K562 (cell line): ENCODE data around the gene CLDND1. TPM values are rescaled to one million over a fixed set of nuclear protein-coding genes. Genes with fewer than 3 reads are reported as not detected.
A peak's percentile ranks its signal among the peaks of the same experiment; 100 is the strongest.

Experiments used
- ETV6 ChIP-seq, 3 experiments: fragments of 150-350 bp in 1 of 3; sonication (generic) in 1 of 3; formaldehyde crosslinking in 1 of 3; IDR thresholded peaks; 2 replicates each; pipeline versions ENCODE4 v1.6.1 to v1.8.0; 2014 to 2022; ENCODE audit warnings: borderline replicate concordance in 2 of 3, low read depth in 2 of 3, antibody characterized with exemption in 1 of 3, low read length in 1 of 3, mild to moderate bottlenecking in 1 of 3, missing genetic modification reagents in 1 of 3
- FOSL1 ChIP-seq: fragments of 200-800 bp; sonication (Bioruptor generic); conservative IDR thresholded peaks from 2 replicates; pipeline ENCODE4 v1.6.1; 2016; ENCODE audit warnings: missing genetic modification characterization, missing compliant biosample characterization
- GABPA ChIP-seq: fragments of 200-800 bp; sonication (Bioruptor generic); conservative IDR thresholded peaks from 2 replicates; pipeline ENCODE4 v1.6.1; 2016; ENCODE audit warnings: low read depth, missing genetic modification characterization, missing compliant biosample characterization
- GATA2 ChIP-seq: sonication (generic); formaldehyde crosslinking; IDR thresholded peaks from 2 replicates; pipeline ENCODE4 v1.4.0; 2020; ENCODE audit warnings: mild to moderate bottlenecking, missing genetic modification reagents
- HDAC3 ChIP-seq: fragments of 450-650 bp; IDR thresholded peaks from 2 replicates; pipeline ENCODE4 v1.6.1; 2018; ENCODE audit warnings: borderline replicate concordance, mild to moderate bottlenecking, moderate library complexity; ENCODE audit not compliant: partially characterized antibody
- HDAC6 ChIP-seq: IDR thresholded peaks from 2 replicates; pipeline ENCODE4 v1.6.1; 2012; ENCODE audit warnings: low read depth, mild to moderate bottlenecking, control low read depth, inconsistent platforms, low read length, moderate library complexity
- KLF6 ChIP-seq: fragments of 250-450 bp; sonication (Bioruptor Pico); IDR thresholded peaks from 2 replicates; pipeline ENCODE4 v1.4.0; 2020; ENCODE audit warnings: mild to moderate bottlenecking, moderate library complexity, borderline replicate concordance
- MCM2 ChIP-seq: fragments of 450-650 bp; IDR thresholded peaks from 2 replicates; pipeline ENCODE4 v1.6.1; 2017; ENCODE audit warnings: low read depth, mild to moderate bottlenecking
- MYBL2 ChIP-seq, 2 experiments: fragments of 450-650 bp in 1 of 2; sonication (generic) in 1 of 2; formaldehyde crosslinking in 1 of 2; IDR thresholded peaks; 2 replicates each; pipeline versions ENCODE4 v1.6.1 to v1.8.1; 2017 to 2022; ENCODE audit warnings: borderline replicate concordance in 1 of 2, inconsistent platforms in 1 of 2, low read depth in 1 of 2, mild to moderate bottlenecking in 1 of 2, missing genetic modification reagents in 1 of 2, moderate library complexity in 1 of 2
- NONO ChIP-seq, 2 experiments: fragments of 200-400 bp in 1 of 2; fragments of 450-650 bp in 1 of 2; formaldehyde crosslinking in 1 of 2; IDR thresholded peaks; 2 replicates each; pipeline ENCODE4 v1.6.1; 2017; ENCODE audit warnings: low read depth in 2 of 2, mild to moderate bottlenecking in 2 of 2, moderate library complexity in 2 of 2, low read length in 1 of 2
- PHB2 ChIP-seq: fragments of 450-650 bp; IDR thresholded peaks from 2 replicates; pipeline ENCODE4 v1.6.1; 2017; ENCODE audit warnings: low read depth
- SMARCA5 ChIP-seq: fragments of 450-650 bp; IDR thresholded peaks from 2 replicates; pipeline ENCODE4 v1.6.1; 2016
- TFAM ChIP-seq: fragments of 250-450 bp; sonication (Bioruptor Pico); conservative IDR thresholded peaks from 2 replicates; pipeline ENCODE4 v1.5.0; 2021; ENCODE audit warnings: mild to moderate bottlenecking, moderate library complexity
- XRCC3 ChIP-seq: fragments of 450-650 bp; IDR thresholded peaks from 2 replicates; pipeline ENCODE4 v1.6.1; 2017; ENCODE audit warnings: mild to moderate bottlenecking, moderate library complexity
- ZEB2 ChIP-seq: fragments of 450-650 bp; IDR thresholded peaks from 2 replicates; pipeline ENCODE4 v1.6.1; 2016
- ZNF121 ChIP-seq: sonication (generic); formaldehyde crosslinking; conservative IDR thresholded peaks from 2 replicates; pipeline ENCODE4 v1.8.0; 2022; ENCODE audit warnings: missing genetic modification reagents
- ZNF253 ChIP-seq: fragments of 250-450 bp; sonication (Bioruptor Pico); conservative IDR thresholded peaks from 2 replicates; pipeline ENCODE4 v1.6.1; 2021; ENCODE audit warnings: mild to moderate bottlenecking
- ZNF384 ChIP-seq: IDR thresholded peaks from 2 replicates; pipeline ENCODE4 v1.6.1; 2012; ENCODE audit warnings: low read depth, low read length, improper control_type of control experiment
- ZNF584 ChIP-seq: fragments of 200-800 bp; sonication (Bioruptor generic); IDR thresholded peaks from 2 replicates; pipeline ENCODE4 v1.6.1; 2016; ENCODE audit warnings: low read depth, mild to moderate bottlenecking, missing genetic modification characterization, missing compliant biosample characterization
- ZNF76 ChIP-seq: fragments of 250-450 bp; sonication (Bioruptor Pico); IDR thresholded peaks from 2 replicates; pipeline ENCODE4 v1.4.0; 2020; ENCODE audit warnings: mild to moderate bottlenecking, moderate library complexity, borderline replicate concordance
- ZNF764 ChIP-seq: fragments of 250-450 bp; sonication (Bioruptor Pico); IDR thresholded peaks from 2 replicates; pipeline ENCODE4 v1.4.0; 2020; ENCODE audit warnings: low read depth, mild to moderate bottlenecking, moderate library complexity
- polyA plus RNA-seq, 8 experiments: library from polyadenylated mRNA; depleted of rRNA in 4 of 8; stranded (reverse) in 5 of 8; unstranded in 3 of 8; fragments of >200 nt; fragmentation: Nextera tagmentation in 2 of 8; fragmentation: Illumina TruSeq in 1 of 8; extraction: Ambion mirVana in 2 of 8; extraction: Trizol in 1 of 8; gene quantifications; 2 replicates each; pipeline versions ENCODE4 v1.2.1 to v1.2.3, GENCODE V29; 2011 to 2014; ENCODE audit warnings: inconsistent platforms in 1 of 8, missing spikeins in 1 of 8
- total RNA-seq, 7 experiments: library from RNA; depleted of rRNA in 6 of 7; stranded (reverse); fragments of >200 nt in 6 of 7; fragmentation: Illumina TruSeq in 2 of 7; extraction: Trizol in 2 of 7; gene quantifications; 2 replicates each; pipeline versions ENCODE4 v1.2.1 to v1.2.3, GENCODE V29; 2011 to 2021; ENCODE audit warnings: low replicate concordance in 1 of 7
- TF ChIP-seq, protein P1 (sequence below), 2 experiments: fragments of 450-650 bp in 1 of 2; sonication (generic) in 1 of 2; formaldehyde crosslinking; conservative IDR thresholded peaks; 2 replicates each; pipeline versions ENCODE4 v1.4.0 to v1.8.1; 2020 to 2022; ENCODE audit warnings: mild to moderate bottlenecking in 1 of 2, missing genetic modification reagents in 1 of 2
- TF ChIP-seq, protein P2 (sequence below): fragments of 250-450 bp; sonication (Bioruptor Pico); IDR thresholded peaks from 2 replicates; pipeline ENCODE4 v1.4.0; 2020; ENCODE audit warnings: mild to moderate bottlenecking
- TF ChIP-seq, protein P3 (sequence below), 2 experiments: fragments of 200-800 bp in 1 of 2; sonication (Bioruptor generic) in 1 of 2; sonication (generic) in 1 of 2; formaldehyde crosslinking in 1 of 2; IDR thresholded peaks in 1 of 2; conservative IDR thresholded peaks in 1 of 2; 2 replicates each; pipeline versions ENCODE4 v1.5.0 to v1.6.1; 2016 to 2020; ENCODE audit warnings: missing compliant biosample characterization in 1 of 2, missing genetic modification characterization in 1 of 2, missing genetic modification reagents in 1 of 2

The CLDND1 gene
- total and polyA plus RNA-seq, 9 of the 15 experiments (the other 6 are each of a cell fraction or from before 2014, with no cell fraction given) = 29.2 to 141 (median 60.7) TPM

DNA sequence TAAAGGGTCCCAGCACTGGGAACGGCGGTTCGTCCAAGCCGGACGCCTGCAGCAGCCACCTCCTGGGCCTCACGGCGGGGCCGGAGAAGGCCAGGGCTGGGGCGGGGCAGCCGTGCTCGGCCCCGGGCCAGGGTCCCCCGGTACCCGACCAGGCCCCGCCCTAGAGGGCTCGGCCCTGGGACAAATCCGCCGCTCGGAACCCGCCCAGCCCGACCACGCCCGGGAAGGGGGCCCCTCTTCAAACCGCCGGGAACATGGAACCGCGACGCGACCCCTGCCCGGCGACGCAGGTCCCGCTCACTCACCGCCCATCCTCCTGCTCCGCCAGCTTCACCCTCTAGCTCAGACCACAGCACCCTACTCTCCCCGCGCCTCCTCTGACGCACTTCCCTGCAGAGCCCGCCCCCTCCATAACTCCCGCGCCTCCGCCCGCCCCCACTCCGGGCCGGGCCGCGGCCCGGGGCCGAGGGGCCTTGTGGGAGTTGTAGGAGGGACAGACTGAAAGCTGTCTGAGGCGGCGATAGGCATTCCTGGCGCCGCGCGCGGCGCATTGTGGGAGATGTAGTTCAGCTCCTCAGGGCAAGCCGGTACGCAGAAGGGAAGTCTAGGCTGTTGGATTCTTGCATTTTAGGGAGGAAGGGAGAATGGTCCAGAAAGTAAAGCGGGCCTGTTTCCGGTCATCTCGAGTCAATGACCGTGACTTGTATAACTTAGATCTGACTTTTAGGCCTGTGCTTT is at the start of gene CLDND1 (continued):
- TF ChIP-seq, protein P1, sequence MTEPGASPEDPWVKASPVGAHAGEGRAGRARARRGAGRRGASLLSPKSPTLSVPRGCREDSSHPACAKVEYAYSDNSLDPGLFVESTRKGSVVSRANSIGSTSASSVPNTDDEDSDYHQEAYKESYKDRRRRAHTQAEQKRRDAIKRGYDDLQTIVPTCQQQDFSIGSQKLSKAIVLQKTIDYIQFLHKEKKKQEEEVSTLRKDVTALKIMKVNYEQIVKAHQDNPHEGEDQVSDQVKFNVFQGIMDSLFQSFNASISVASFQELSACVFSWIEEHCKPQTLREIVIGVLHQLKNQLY (CRISPR knock-in tag; conservative IDR thresholded peaks at IDR 0.05) = no peak
- TF ChIP-seq ZEB2 (no peak), ETV6 (IDR thresholded peaks at IDR 0.05; ENCODE audit: borderline replicate concordance in 1 of 2, low read depth in 2 of 2, low read length in 1 of 2) (no peak), ETV6 (CRISPR knock-in tag; IDR thresholded peaks at IDR 0.05; ENCODE audit: borderline replicate concordance) (no peak), NONO (IDR thresholded peaks at IDR 0.05; ENCODE audit: low read depth in 2 of 2, low read length in 1 of 2) (0 out of 4 replicates have a peak, but pooled peaks of 1 of the 2 experiments have one; percentile 21), MYBL2 (IDR thresholded peaks at IDR 0.05; ENCODE audit: low read depth) (no peak), MYBL2 (CRISPR knock-in tag; IDR thresholded peaks at IDR 0.05; ENCODE audit: borderline replicate concordance) (no peak), HDAC6 (no peak), ZNF584 (CRISPR knock-in tag) (no peak), GATA2 (no peak), PHB2 (no peak), ZNF76 (CRISPR knock-in tag) (no peak), KLF6 (CRISPR knock-in tag) (no peak), HDAC3 (no peak), TFAM (CRISPR knock-in tag) (no peak), ZNF764 (CRISPR knock-in tag) (no peak), SMARCA5 (no peak), ZNF121 (CRISPR knock-in tag) (no peak), XRCC3 (no peak), ZNF384 (no peak), MCM2 (no peak), ZNF253 (CRISPR knock-in tag) (no peak), FOSL1 (tag) (0 out of 2 replicates have a peak, but pooled peaks have one; percentile 35), GABPA (peak; percentile 73)
- TF ChIP-seq, protein P2, sequence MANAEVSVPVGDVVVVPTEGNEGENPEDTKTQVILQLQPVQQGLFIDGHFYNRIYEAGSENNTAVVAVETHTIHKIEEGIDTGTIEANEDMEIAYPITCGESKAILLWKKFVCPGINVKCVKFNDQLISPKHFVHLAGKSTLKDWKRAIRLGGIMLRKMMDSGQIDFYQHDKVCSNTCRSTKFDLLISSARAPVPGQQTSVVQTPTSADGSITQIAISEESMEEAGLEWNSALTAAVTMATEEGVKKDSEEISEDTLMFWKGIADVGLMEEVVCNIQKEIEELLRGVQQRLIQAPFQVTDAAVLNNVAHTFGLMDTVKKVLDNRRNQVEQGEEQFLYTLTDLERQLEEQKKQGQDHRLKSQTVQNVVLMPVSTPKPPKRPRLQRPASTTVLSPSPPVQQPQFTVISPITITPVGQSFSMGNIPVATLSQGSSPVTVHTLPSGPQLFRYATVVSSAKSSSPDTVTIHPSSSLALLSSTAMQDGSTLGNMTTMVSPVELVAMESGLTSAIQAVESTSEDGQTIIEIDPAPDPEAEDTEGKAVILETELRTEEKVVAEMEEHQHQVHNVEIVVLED (CRISPR knock-in tag) = 0 out of 2 replicates have a peak, but pooled peaks have one; percentile 41
- TF ChIP-seq, protein P3, sequence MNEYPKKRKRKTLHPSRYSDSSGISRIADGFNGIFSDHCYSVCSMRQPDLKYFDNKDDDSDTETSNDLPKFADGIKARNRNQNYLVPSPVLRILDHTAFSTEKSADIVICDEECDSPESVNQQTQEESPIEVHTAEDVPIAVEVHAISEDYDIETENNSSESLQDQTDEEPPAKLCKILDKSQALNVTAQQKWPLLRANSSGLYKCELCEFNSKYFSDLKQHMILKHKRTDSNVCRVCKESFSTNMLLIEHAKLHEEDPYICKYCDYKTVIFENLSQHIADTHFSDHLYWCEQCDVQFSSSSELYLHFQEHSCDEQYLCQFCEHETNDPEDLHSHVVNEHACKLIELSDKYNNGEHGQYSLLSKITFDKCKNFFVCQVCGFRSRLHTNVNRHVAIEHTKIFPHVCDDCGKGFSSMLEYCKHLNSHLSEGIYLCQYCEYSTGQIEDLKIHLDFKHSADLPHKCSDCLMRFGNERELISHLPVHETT (CRISPR knock-in tag; conservative IDR thresholded peaks at IDR 0.05 in 1 of 2, IDR thresholded peaks at IDR 0.05 in 1 of 2) = peak in 1 of 2 experiments; percentile 74; a peak in 2 of 4 replicates
